ENCODE results near the gene CLDND2.

DNA sequence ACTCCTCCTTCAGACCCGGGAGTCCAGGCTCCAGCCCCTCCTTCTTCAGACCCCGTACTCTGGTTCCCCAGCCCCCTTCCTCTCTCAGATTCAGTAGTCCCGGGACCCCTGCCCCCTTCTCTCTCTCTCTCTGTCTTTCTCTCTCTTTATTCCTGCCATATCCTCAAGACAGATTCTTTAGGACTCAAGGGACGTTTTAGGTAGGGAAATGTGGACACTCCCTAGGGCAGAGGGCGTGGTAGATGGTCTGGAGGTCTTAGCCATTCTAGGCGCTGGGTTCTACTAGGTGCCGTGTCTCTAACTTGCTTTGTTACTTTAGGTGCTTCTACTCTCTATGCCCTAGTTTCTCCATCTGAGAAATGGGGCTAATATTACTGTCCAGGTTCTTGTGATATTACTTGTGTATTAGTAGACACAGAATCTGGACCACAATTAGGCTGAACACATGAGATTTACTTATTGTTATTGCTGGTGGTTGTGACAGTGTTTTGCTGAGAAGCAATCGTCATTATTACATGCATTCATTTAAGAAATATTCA lies 22.3 kb upstream of the CLDND2 start:
- TF ChIP-seq FOXM1 (IDR thresholded peaks at IDR 0.05; ENCODE audit: borderline replicate concordance) (no peak), SP1 (IDR thresholded peaks at IDR 0.05) (no peak), ELF4 (IDR thresholded peaks at IDR 0.05) (no peak), NFRKB (IDR thresholded peaks at IDR 0.05) (no peak), BHLHE40 (IDR thresholded peaks at IDR 0.05; ENCODE audit: borderline replicate concordance) (no peak), ARNT (IDR thresholded peaks at IDR 0.05) (no peak), ZNF384 (IDR thresholded peaks at IDR 0.05) (no peak), FOXK2 (IDR thresholded peaks at IDR 0.05) (no peak), SUZ12 (IDR thresholded peaks at IDR 0.05) (no peak)
